ENCODE data around the gene RFTN1. TPM values are rescaled to one million over a fixed set of nuclear protein-coding genes. Genes with fewer than 3 reads are reported as not detected.

The RFTN1 gene
- total and polyA plus RNA-seq, 2 of the 8 experiments (the other 6 are each of a cell fraction or from before 2014, with no cell fraction given): 4.6 to 6.7 TPM

DNA sequence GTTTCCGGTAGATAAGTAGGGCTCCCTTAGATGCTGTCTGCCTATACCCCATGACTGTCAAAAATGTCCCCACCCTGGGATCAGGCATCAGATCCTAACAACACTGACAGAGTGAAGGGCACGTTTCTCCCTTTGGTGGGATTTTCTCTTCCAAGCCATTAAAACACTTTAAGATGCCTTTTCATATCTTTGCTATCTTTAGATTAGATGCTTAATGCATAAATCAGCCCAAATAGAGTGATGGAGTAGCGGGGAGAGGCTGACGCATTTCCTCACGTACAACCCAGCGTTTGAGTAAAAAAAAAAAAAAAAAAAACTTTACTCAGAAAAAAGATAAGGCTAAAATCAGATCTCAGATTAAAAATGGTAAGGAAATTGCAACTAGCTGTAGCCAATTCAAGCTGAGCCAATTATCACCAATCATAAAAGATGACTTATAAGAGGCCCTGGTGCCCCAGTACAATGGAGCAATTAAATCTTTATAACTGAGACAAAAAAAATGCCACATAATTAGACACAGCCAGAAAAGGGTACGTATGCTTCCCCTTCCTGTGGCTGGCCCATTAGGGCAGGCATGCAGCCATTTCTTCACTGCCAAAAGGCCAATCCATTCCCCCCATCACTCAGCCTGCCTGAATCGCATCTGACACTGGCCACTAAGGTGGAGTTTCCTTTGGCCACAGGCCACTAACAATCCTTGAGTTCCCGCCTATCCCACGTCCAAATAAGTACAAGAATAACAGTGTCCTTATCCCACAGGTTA, 45.0 kb downstream of the RFTN1 start:
- no peak overlapping the region for H2BK120ac ChIP-seq (replicated peaks; ENCODE audit: low read depth, low read length)
- no peaks in the 10 kb centered on the region for H3K79me2 ChIP-seq (ENCODE audit: control insufficient read depth in 1 of 2, insufficient read depth in 2 of 2, low read length in 2 of 2)
- no peak overlapping the region for H4K91ac ChIP-seq (replicated peaks; ENCODE audit: insufficient read length, low read length)
- H4K20me1 ChIP-seq (replicated peaks in 1 of 2; ENCODE audit: control insufficient read depth in 1 of 2, insufficient read depth in 2 of 2, low read length in 2 of 2): no peaks in the 10 kb centered on the region
- H2BK12ac ChIP-seq (ENCODE audit: low read depth, low read length): no peak overlapping the region
- H3K56ac ChIP-seq (replicated peaks; ENCODE audit: insufficient read length, low read depth, low read length): no peak overlapping the region
- no peaks in the 10 kb centered on the region for H3K36me3 ChIP-seq (ENCODE audit: control insufficient read depth in 2 of 4, insufficient read depth in 4 of 4, low read length in 3 of 4)
- H3K4me3 ChIP-seq (ENCODE audit: extremely low read depth in 1 of 4, insufficient read depth in 2 of 4, low read depth in 3 of 4, low read length in 4 of 4): no peak overlapping the region
- H4K5ac ChIP-seq (ENCODE audit: insufficient read length, low read depth, low read length): no peak overlapping the region
- CTCF ChIA-PET (ENCODE audit: partially characterized antibody): interaction anchor here (1.0 to 1.3 kb wide), 3 partner anchors 14 to 101 kb away, joined by 3 to 4 read pairs (median 3); no protein-coding TSS in a partner anchor
- no peaks in the 10 kb centered on the region for H3K27me3 ChIP-seq (replicated peaks in 1 of 4; ENCODE audit: control insufficient read depth in 3 of 4, extremely low read depth in 1 of 4, insufficient read depth in 3 of 4, low read length in 3 of 4)
- H2BK5ac ChIP-seq (ENCODE audit: low read depth, low read length): no peak overlapping the region
- no peak overlapping the region for H3K9ac ChIP-seq (replicated peaks in 1 of 4; ENCODE audit: extremely low read depth in 1 of 4, low read depth in 3 of 4, low read length in 3 of 4)
- DNase-seq (ENCODE audit: low read depth in 1 of 2, low spot score in 2 of 2) (no peak), FAIRE-seq (no peak)
- H3K23ac ChIP-seq (ENCODE audit: insufficient read length): no peak overlapping the region
- H3K4me2 ChIP-seq (ENCODE audit: insufficient read depth in 1 of 2, low read depth in 2 of 2, low read length in 2 of 2): no peak overlapping the region
- no peak overlapping the region for H3K27ac ChIP-seq (ENCODE audit: low read depth, low read length)
- no peak for TF ChIP-seq HDAC6 (IDR thresholded peaks at IDR 0.05; ENCODE audit: low read depth, low read length)
- TF ChIP-seq, protein P1, sequence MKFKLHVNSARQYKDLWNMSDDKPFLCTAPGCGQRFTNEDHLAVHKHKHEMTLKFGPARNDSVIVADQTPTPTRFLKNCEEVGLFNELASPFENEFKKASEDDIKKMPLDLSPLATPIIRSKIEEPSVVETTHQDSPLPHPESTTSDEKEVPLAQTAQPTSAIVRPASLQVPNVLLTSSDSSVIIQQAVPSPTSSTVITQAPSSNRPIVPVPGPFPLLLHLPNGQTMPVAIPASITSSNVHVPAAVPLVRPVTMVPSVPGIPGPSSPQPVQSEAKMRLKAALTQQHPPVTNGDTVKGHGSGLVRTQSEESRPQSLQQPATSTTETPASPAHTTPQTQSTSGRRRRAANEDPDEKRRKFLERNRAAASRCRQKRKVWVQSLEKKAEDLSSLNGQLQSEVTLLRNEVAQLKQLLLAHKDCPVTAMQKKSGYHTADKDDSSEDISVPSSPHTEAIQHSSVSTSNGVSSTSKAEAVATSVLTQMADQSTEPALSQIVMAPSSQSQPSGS (IDR thresholded peaks at IDR 0.05; ENCODE audit: low read length): no peak
- no peak for TF ChIP-seq NRF1 (IDR thresholded peaks at IDR 0.05; ENCODE audit: low read depth, low read length)
- no peak for TF ChIP-seq YY1 (IDR thresholded peaks at IDR 0.05; ENCODE audit: low read depth, low read length)
- no peak for TF ChIP-seq GTF2F1 (IDR thresholded peaks at IDR 0.05; ENCODE audit: borderline replicate concordance, low read depth, low read length)
- no peak for TF ChIP-seq POLR2A (IDR thresholded peaks at IDR 0.05; ENCODE audit: control extremely low read depth in 1 of 2, low read depth in 2 of 2, low read length in 2 of 2)
- no peak for TF ChIP-seq CBX8 (IDR thresholded peaks at IDR 0.05; ENCODE audit: borderline replicate concordance, low read depth, low read length)
- TF ChIP-seq TAF7 (optimal IDR thresholded peaks at IDR 0.05; ENCODE audit: borderline replicate concordance, low read depth, low read length): no peak
- TF ChIP-seq KDM4A (IDR thresholded peaks at IDR 0.05; ENCODE audit: low read depth, low read length, severe bottlenecking): no peak
- no peak overlapping the region for H2AFZ ChIP-seq (ENCODE audit: low read length)
- peaks cover 0 to 5% (median 1%) of the 10 kb centered on the region in 4 experiments; a peak in 1 of 7 replicates for H3K4me1 ChIP-seq (replicated peaks in 1 of 4; ENCODE audit: control insufficient read depth in 3 of 4, insufficient read depth in 4 of 4, low read length in 3 of 4)
- H3K9me3 ChIP-seq (ENCODE audit: insufficient read depth in 2 of 2, low read depth in 1 of 2, low read length in 1 of 2): no peaks in the 10 kb centered on the region
- H4K8ac ChIP-seq (ENCODE audit: extremely low read depth, insufficient read depth, low read length): no peak overlapping the region
- H3K14ac ChIP-seq (ENCODE audit: insufficient read length): no peak overlapping the region
- H3K79me1 ChIP-seq (ENCODE audit: low read depth, low read length): no peaks in the 10 kb centered on the region
- no peak overlapping the region for H2AK5ac ChIP-seq (ENCODE audit: low read depth, low read length)
- H2BK15ac ChIP-seq (ENCODE audit: low read length): no peak overlapping the region
- H3K23me2 ChIP-seq (ENCODE audit: low read depth, low read length): no peaks in the 10 kb centered on the region
- no peak overlapping the region for H3K18ac ChIP-seq (ENCODE audit: extremely low read depth, low read length)
- POLR2A ChIA-PET (ENCODE audit: partially characterized antibody): no interaction called here
- H2BK20ac ChIP-seq (ENCODE audit: low read length): no peak overlapping the region
- H3K4ac ChIP-seq (replicated peaks; ENCODE audit: insufficient read length, low read depth, low read length): no peak overlapping the region
- 93% methylated on average over 10 of the region's 10 CpGs; no CpG with 5 or more reads in 1 of the 2 experiments for WGBS, 2 experiments (ENCODE audit: extremely low coverage in 1 of 2, insufficient coverage in 1 of 2, insufficient read length in 1 of 2, insufficient replicate concordance in 2 of 2, low coverage in 1 of 2, low lambda C conversion rate in 2 of 2, missing lambda C conversion rate in 1 of 2)

All from H1 (cell line).